ENCODE measurements around the gene PPP6R2. TPM values are rescaled to one million over a fixed set of nuclear protein-coding genes. Genes with fewer than 3 reads are reported as not detected.

PPP6R2 gene
- total and polyA plus RNA-seq, 2 of the 8 experiments (the other 6 are each of a cell fraction or from before 2014, with no cell fraction given), result 25.0 to 32.2 TPM

GRCh38 chr22:50318356-50318697 is 24.8 kb upstream of the PPP6R2 start (continued):
- TF ChIP-seq, protein P1, sequence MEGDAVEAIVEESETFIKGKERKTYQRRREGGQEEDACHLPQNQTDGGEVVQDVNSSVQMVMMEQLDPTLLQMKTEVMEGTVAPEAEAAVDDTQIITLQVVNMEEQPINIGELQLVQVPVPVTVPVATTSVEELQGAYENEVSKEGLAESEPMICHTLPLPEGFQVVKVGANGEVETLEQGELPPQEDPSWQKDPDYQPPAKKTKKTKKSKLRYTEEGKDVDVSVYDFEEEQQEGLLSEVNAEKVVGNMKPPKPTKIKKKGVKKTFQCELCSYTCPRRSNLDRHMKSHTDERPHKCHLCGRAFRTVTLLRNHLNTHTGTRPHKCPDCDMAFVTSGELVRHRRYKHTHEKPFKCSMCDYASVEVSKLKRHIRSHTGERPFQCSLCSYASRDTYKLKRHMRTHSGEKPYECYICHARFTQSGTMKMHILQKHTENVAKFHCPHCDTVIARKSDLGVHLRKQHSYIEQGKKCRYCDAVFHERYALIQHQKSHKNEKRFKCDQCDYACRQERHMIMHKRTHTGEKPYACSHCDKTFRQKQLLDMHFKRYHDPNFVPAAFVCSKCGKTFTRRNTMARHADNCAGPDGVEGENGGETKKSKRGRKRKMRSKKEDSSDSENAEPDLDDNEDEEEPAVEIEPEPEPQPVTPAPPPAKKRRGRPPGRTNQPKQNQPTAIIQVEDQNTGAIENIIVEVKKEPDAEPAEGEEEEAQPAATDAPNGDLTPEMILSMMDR (IDR thresholded peaks at IDR 0.05; ENCODE audit: control extremely low read depth in 1 of 3, insufficient read depth in 1 of 3, low read depth in 1 of 3, low read length in 3 of 3), result no peak
